DMS 273 (cell line): Measurements from ENCODE around the gene B9D2.

Experiments
- DNase-seq: peaks from one replicate; lab custom pipeline; 2025; ENCODE audit not compliant: unreplicated experiment; lab: John Stamatoyannopoulos, UW

The B9D2 gene

GRCh38 chr19:41330481-41330880 lies 33.5 kb downstream of the B9D2 start:
- no peak for DNase-seq

GRCh38 chr19:41328842-41329225 lies 35.1 kb downstream of the B9D2 start:
- peak; percentile 35 for DNase-seq

- DNase-seq, result no peak
Observed at GRCh38 chr19:41328157-41328841, 35.6 kb downstream of the B9D2 start.

- peak; percentile 61 for DNase-seq
Observed at GRCh38 chr19:41327576-41328156, 36.3 kb downstream of the B9D2 start.

DNA sequence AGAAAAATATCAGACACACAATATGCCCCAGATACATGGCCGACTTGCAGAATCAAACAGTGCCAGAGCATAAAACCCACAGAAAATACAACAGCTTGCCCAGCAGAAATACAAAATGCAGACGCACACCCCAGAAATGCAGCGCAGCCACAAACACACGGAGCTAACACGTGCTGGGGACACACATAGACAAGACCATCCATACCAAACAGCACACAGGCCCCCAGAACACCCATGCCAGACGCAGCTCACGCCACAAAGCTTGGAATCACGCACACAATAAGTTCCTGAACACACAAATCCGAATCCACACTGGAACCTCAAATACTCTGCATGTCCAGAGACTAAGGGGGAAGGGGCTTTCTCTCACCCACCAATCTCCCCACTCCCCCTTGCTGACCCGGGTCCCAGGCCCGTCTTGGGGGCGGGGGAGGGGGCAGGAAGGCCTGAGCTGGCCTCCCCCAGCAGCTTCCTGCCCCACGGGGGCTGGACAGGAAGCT lies 36.8 kb downstream of the B9D2 start:
- DNase-seq, result no peak

DNA sequence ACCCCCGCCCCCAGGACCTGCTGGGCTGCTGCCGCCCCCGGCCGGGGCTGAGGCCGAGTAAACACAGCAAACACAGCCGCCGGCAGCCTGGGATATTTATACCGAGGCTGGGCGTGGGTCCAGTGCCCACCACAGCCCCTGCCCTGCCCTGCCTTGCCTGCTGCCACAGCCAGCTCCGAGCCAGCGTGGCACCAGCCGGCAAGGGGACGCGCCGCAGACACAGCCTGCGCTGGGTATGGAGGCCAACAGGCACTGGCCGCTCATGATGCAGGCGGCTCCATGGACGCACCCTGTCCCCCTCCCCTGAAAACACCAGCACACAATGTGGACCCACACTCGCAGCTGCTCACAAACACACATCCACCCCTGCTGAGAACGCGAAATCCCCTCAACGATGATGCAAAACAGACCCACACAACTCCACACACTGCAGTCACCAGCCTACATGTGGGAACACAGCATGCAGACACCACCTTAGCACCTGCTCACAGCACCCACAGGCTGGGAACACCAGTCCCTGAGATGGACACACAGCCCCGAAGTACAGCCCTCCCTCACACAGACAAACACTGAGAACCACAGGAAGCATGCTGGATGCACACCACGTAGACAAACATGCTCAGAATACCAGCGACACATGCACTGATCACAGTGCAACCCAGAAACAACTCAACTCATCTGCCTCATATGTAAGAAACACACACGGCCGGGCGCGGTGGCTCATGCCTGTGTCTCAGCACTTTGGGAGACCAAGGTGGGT lies 37.8 kb downstream of the B9D2 start:
- DNase-seq, result peak; percentile 62

- no peak for DNase-seq
Observed at GRCh38 chr19:41325640-41325946, 38.4 kb downstream of the B9D2 start.

- peak; percentile 67 for DNase-seq
Observed at GRCh38 chr19:41324921-41325639, 38.9 kb downstream of the B9D2 start.

DNA sequence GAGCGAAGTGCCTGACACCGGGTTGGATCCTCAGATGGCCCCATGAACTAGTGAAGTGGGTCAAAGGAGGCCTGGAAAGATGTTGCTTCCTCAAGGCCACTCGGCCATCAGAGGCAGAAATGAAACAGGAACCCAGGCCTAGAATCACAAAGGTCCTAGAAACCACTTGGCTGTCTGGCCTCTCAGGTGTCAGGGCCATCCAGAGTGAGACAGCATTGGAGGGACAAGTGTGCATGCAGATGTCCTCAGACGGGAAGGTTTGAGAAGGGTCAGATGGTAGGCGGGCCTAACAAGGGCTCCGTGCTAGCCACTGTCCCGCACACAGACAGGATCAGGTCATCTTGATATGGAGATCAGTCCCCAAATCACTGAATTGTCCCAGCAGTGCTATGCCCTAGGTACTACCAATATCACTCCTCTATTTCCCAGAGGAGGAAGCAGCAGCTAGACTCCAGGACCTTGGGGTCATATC lies 39.7 kb downstream of the B9D2 start:
- peak; percentile 50 for DNase-seq

- peak; percentile 94 for DNase-seq
Observed at GRCh38 chr19:41323430-41324125, 40.4 kb downstream of the B9D2 start.

GRCh38 chr19:41323023-41323422 lies 40.9 kb downstream of the B9D2 start:
- peak; percentile 54 for DNase-seq

GRCh38 chr19:41322451-41322850 lies 41.5 kb downstream of the B9D2 start:
- no peak for DNase-seq

- peak; percentile 45 for DNase-seq
Observed at GRCh38 chr19:41321600-41322270, 42.2 kb downstream of the B9D2 start.

GRCh38 chr19:41321204-41321599 lies 42.7 kb downstream of the B9D2 start:
- no peak for DNase-seq

DNA sequence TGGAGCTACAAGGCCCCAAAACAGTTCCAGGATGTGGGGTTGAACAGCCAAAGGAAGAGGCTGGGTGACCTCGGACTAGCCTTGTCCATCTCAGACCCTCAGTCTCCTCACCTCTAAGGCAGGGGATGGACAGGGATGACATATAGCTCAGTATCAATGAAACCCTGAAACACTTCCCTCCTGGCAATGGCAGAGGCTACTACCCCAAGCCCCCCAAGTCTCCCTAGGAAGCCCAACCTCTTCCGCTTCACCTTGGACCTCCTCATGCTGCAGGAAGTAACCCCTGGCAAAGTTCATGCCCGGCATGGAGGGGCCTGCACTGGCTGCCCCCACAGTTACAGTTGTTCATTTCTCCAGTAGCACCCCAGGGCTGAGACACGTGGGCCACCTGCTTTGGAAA lies 43.4 kb downstream of the B9D2 start:
- DNase-seq, result no peak

- no peak for DNase-seq
Observed at GRCh38 chr19:41320185-41320518, 43.8 kb downstream of the B9D2 start.

DNA sequence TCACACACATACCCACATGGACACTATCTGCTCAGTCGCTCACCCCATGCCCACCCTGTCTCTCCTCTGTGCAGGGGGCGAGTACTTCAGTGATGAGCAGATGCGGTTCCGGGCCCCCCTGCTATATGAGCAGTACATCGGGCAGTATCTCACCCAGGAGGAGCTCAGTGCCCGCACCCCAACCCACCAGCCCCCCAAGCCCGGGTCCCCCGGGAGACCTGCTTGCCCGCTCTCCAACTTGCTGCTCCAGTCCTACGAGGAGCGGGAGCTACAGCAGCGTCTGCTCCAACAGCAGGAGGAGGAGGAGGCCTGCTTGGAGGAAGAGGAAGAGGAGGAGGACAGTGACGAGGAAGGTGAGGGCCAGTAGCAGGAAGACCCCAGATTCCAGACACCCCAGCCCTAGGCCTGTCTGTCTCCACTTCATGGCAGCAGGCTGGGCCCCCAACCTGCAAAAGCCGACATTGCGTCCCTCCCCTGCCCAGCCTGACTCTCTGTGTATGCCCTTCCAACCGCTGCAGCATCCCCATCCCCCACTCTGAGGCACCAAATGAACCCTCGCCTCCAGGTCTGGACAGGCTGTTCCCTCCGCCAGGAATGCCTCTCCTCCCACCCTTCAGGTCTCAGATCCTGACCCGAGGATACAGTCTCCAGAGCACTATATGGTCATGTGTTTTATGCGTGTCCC lies 44.3 kb downstream of the B9D2 start:
- DNase-seq, result no peak

- no peak for DNase-seq
Observed at GRCh38 chr19:41318696-41319499, 45.1 kb downstream of the B9D2 start.

- DNase-seq, result no peak
Observed at GRCh38 chr19:41316306-41316920, 47.5 kb downstream of the B9D2 start.
